ENCODE data around the gene CSPG4. TPM values are rescaled to one million over a fixed set of nuclear protein-coding genes. Genes with fewer than 3 reads are reported as not detected.
A peak's percentile ranks its signal among the peaks of the same experiment; 100 is the strongest.
"Not testable (repeated sequence)": the region's sequence is repeated elsewhere in the genome, so short reads cannot be mapped to it uniquely, and the experiment has no call there.

Gene CSPG4
- total RNA-seq, 1 experiment from 2014 or later: 17.5 TPM

GRCh38 chr15:75704263-75704615 lies 8.4 kb downstream of the CSPG4 start:
- in situ Hi-C loops (cut with HindIII; ENCODE audit: low pct_unique_long_range_greater_than_20kb, low sequenced_read_pairs) (no loop called here), intact Hi-C loops (cut with micrococcal nuclease; ENCODE audit: unreplicated experiment) (no loop called here)
- Histone ChIP-seq H3K9me3 (ENCODE audit: control insufficient read depth, insufficient read depth, low read depth, low read length) (no peaks in the 10 kb centered on the region), H3K27me3 (ENCODE audit: control insufficient read depth, insufficient read depth, low read length) (no peaks in the 10 kb centered on the region), H3K36me3 (ENCODE audit: control insufficient read depth, insufficient read depth, low read length) (no peaks in the 10 kb centered on the region), H3K4me3 (ENCODE audit: low read depth in 2 of 2, low read length in 2 of 2) (no peak overlapping the region), H3K4me1 (ENCODE audit: control insufficient read depth, insufficient read depth, low read length) (no peaks in the 10 kb centered on the region; the same call in 1 of the 2 replicates), H3K27ac (ENCODE audit: low read length) (no peak overlapping the region)
- ChIA-PET CTCF (no interaction called here), POLR2A (no interaction called here)
- BruUV-seq (replicated peaks): no TSS peak
- ATAC-seq (no peak), DNase-seq (ENCODE audit: low read depth, low spot score) (no peak)
- TF ChIP-seq, protein P1, sequence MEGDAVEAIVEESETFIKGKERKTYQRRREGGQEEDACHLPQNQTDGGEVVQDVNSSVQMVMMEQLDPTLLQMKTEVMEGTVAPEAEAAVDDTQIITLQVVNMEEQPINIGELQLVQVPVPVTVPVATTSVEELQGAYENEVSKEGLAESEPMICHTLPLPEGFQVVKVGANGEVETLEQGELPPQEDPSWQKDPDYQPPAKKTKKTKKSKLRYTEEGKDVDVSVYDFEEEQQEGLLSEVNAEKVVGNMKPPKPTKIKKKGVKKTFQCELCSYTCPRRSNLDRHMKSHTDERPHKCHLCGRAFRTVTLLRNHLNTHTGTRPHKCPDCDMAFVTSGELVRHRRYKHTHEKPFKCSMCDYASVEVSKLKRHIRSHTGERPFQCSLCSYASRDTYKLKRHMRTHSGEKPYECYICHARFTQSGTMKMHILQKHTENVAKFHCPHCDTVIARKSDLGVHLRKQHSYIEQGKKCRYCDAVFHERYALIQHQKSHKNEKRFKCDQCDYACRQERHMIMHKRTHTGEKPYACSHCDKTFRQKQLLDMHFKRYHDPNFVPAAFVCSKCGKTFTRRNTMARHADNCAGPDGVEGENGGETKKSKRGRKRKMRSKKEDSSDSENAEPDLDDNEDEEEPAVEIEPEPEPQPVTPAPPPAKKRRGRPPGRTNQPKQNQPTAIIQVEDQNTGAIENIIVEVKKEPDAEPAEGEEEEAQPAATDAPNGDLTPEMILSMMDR (IDR thresholded peaks at IDR 0.05): no peak
- TF ChIP-seq POLR2AphosphoS5 (IDR thresholded peaks at IDR 0.05; ENCODE audit: low read depth, low read length): no peak
- no peak for TF ChIP-seq REST (IDR thresholded peaks at IDR 0.05; ENCODE audit: insufficient read depth in 1 of 2, low read depth in 2 of 2, low read length in 1 of 2)
- TF ChIP-seq SIN3A (IDR thresholded peaks at IDR 0.05; ENCODE audit: borderline replicate concordance, insufficient read depth, low read depth, low read length): no peak
- no peak for TF ChIP-seq TCF7L2 (IDR thresholded peaks at IDR 0.05; ENCODE audit: low read depth, low read length)

DNA sequence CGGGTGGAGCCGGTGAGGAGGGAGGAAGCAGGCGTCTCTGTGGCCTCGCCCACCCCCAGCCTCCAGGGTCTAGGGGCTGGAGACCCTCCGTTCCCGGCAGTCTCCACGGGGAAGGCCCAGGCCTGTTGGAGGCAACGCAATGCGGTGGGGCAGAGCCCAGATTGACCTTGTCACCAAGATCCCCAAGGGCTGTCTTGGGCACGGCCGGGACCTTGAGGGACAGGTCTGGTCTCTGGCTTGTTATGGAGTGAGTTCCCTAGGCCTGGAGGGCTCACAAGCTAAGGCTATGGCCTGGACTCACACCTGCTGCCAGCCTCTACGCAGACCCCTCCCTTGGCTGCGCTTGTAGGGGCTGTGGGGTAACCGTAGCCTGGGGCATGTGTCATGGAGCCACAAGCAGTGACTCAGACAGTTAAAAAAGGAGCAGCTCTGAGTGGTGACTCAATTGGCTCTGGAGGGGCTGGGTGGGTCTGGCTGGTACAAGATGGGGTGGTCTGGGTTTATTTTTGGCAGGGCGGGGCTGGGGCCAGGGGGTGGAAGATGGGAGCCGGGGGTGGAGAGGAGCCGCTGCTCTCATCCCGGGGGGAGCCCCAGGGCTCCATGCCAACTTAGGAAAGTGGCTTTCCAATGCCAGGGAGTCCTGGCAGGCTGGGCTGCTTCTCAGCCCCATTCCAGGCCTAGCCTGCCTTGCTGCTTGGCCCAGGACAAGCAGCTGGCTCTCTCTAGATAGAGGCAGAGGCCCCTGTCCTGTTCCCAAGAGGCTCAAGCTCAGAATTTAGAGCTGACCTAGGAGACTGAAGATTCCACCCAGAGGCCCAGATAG lies 9.0 kb downstream of the CSPG4 start:
- in situ Hi-C loops (cut with HindIII; ENCODE audit: low pct_unique_long_range_greater_than_20kb, low sequenced_read_pairs); H3K9me3 ChIP-seq (ENCODE audit: control insufficient read depth, insufficient read depth, low read depth, low read length); BruUV-seq (replicated peaks); H3K27me3 ChIP-seq (ENCODE audit: control insufficient read depth, insufficient read depth, low read length); H3K4me3 ChIP-seq (ENCODE audit: low read depth in 2 of 2, low read length in 2 of 2); H3K27ac ChIP-seq (ENCODE audit: low read length); POLR2A ChIA-PET; DNase-seq (ENCODE audit: low read depth, low spot score); H3K36me3 ChIP-seq (ENCODE audit: control insufficient read depth, insufficient read depth, low read length); intact Hi-C loops (cut with micrococcal nuclease; ENCODE audit: unreplicated experiment); H3K4me1 ChIP-seq (ENCODE audit: control insufficient read depth, insufficient read depth, low read length); CTCF ChIA-PET: not testable (repeated sequence)
- ATAC-seq: peak; percentile 27; the same call in 1 of the 2 replicates

DNA sequence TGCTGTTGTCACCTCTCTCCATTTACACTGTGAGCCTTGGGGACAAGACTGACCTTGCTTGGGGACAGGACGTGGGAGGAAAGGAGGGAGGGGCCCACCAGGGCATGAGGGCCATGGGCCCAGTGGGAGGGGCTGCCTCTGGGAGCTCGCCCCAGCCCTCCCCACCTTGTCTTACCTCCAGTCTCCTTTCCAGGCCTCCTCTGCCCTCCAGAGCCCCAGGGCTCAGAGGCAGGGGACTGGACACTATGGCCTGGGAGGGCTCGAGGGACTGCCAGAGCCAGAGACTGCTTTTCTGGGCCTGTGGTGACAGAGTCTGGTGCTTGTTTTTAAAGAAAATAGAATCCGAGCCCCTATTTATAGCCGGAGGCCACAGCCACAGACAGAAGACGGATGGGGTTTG lies 10.2 kb downstream of the CSPG4 start:
- TF ChIP-seq REST (IDR thresholded peaks at IDR 0.05; ENCODE audit: insufficient read depth in 1 of 2, low read depth in 2 of 2, low read length in 1 of 2): no peak
- no peak for TF ChIP-seq SIN3A (IDR thresholded peaks at IDR 0.05; ENCODE audit: borderline replicate concordance, insufficient read depth, low read depth, low read length)
- TF ChIP-seq TCF7L2 (IDR thresholded peaks at IDR 0.05; ENCODE audit: low read depth, low read length): no peak
- no peak for TF ChIP-seq POLR2AphosphoS5 (IDR thresholded peaks at IDR 0.05; ENCODE audit: low read depth, low read length)
- TF ChIP-seq, protein P1 (IDR thresholded peaks at IDR 0.05): no peak
- intact Hi-C loops (cut with micrococcal nuclease; ENCODE audit: unreplicated experiment): no loop called here

More for the DNA sequence above, 10.2 kb downstream of the CSPG4 start:
- H3K27me3 ChIP-seq (ENCODE audit: control insufficient read depth, insufficient read depth, low read length): no peaks in the 10 kb centered on the region
- POLR2A ChIA-PET: no interaction called here
- CTCF ChIA-PET: no interaction called here
- H3K27ac ChIP-seq (ENCODE audit: low read length): no peak overlapping the region
- no peak for DNase-seq (ENCODE audit: low read depth, low spot score)
- in situ Hi-C loops (cut with HindIII; ENCODE audit: low pct_unique_long_range_greater_than_20kb, low sequenced_read_pairs): no loop called here
- no peaks in the 10 kb centered on the region for H3K36me3 ChIP-seq (ENCODE audit: control insufficient read depth, insufficient read depth, low read length)
- no peak for ATAC-seq
- no peak overlapping the region for H3K4me3 ChIP-seq (ENCODE audit: low read depth in 2 of 2, low read length in 2 of 2)
- H3K4me1 ChIP-seq (ENCODE audit: control insufficient read depth, insufficient read depth, low read length): no peaks in the 10 kb centered on the region; the same call in 1 of the 2 replicates
- no peaks in the 10 kb centered on the region for H3K9me3 ChIP-seq (ENCODE audit: control insufficient read depth, insufficient read depth, low read depth, low read length)
- no TSS peak for BruUV-seq (replicated peaks)

All from Panc1 (cell line).